ENCODE measurements around the gene EPB41L3. TPM values are rescaled to one million over a fixed set of nuclear protein-coding genes. Genes with fewer than 3 reads are reported as not detected.

EPB41L3 gene
- total RNA-seq, 1 donor from 2014 or later: 41.7 TPM

GRCh38 chr18:5434425-5434824, 109.4 kb downstream of the EPB41L3 start:
- Mint-ChIP-seq H3K27ac (no peak overlapping the region), H3K36me3 (ENCODE audit: insufficient read depth) (peaks cover 7% of the 10 kb centered on the region), H3K27me3 (no peaks in the 10 kb centered on the region), H3K4me3 (ENCODE audit: low read depth) (no peak overlapping the region), H3K4me1 (ENCODE audit: low read depth) (peaks cover 13% of the 10 kb centered on the region), H3K9me3 (ENCODE audit: low read depth) (no peaks in the 10 kb centered on the region)
- no peak for TF ChIP-seq CTCF (IDR thresholded peaks at IDR 0.05; ENCODE audit: unreplicated experiment)
- DNase-seq (ENCODE audit: low spot score, unreplicated experiment): no peak

DNA sequence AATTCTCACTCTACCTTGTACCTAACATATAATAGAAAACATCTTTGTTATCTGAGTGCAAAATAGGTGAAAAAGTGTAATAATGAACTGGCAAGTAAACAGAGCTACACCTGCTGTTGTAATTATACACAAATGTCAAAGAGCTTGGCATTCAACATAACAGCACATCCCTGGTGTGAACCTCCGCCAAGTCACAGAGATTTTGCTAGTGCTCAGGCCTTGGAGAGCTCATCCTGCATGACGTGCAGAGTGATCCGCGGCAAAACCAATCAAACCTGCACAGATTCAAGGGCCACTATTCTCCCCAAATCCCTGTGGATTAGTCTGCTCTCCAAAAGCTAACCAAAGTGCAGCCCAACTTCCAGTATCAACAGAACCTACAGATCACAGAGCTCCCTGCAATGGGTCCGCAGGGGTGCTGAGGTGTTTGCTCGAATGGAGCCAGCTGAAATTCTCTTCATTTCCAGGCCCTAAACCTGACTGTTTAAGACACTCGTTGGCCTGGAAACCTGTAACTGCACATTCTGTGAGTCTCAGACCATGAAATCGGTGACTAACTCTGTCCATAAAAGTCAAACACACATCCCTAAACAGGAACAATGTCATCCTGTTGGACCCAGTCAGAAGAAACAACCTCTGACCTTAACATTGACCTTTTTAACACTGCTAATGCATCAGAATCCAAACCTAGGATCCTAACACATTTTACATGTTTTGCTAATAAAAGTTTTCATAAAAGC, 111.8 kb downstream of the EPB41L3 start:
- H3K27me3 Mint-ChIP-seq: no peaks in the 10 kb centered on the region
- peak overlapping the region; percentile 54 for H3K27ac Mint-ChIP-seq
- peaks cover 9% of the 10 kb centered on the region for H3K4me1 Mint-ChIP-seq (ENCODE audit: low read depth)
- no peak for DNase-seq (ENCODE audit: low spot score, unreplicated experiment)
- TF ChIP-seq CTCF (IDR thresholded peaks at IDR 0.05; ENCODE audit: unreplicated experiment): no peak
- no peak overlapping the region for H3K4me3 Mint-ChIP-seq (ENCODE audit: low read depth)
- peaks cover 10% of the 10 kb centered on the region for H3K36me3 Mint-ChIP-seq (ENCODE audit: insufficient read depth)
- H3K9me3 Mint-ChIP-seq (ENCODE audit: low read depth): no peaks in the 10 kb centered on the region

GRCh38 chr18:5430131-5430530, 113.7 kb downstream of the EPB41L3 start:
- TF ChIP-seq CTCF (IDR thresholded peaks at IDR 0.05; ENCODE audit: unreplicated experiment): no peak
- H3K36me3 Mint-ChIP-seq (ENCODE audit: insufficient read depth): peaks cover 7% of the 10 kb centered on the region
- no peak overlapping the region for H3K4me3 Mint-ChIP-seq (ENCODE audit: low read depth)
- peaks cover 15% of the 10 kb centered on the region for H3K4me1 Mint-ChIP-seq (ENCODE audit: low read depth)
- H3K27me3 Mint-ChIP-seq: no peaks in the 10 kb centered on the region
- DNase-seq (ENCODE audit: low spot score, unreplicated experiment): no peak
- H3K9me3 Mint-ChIP-seq (ENCODE audit: low read depth): no peaks in the 10 kb centered on the region
- no peak overlapping the region for H3K27ac Mint-ChIP-seq

DNA sequence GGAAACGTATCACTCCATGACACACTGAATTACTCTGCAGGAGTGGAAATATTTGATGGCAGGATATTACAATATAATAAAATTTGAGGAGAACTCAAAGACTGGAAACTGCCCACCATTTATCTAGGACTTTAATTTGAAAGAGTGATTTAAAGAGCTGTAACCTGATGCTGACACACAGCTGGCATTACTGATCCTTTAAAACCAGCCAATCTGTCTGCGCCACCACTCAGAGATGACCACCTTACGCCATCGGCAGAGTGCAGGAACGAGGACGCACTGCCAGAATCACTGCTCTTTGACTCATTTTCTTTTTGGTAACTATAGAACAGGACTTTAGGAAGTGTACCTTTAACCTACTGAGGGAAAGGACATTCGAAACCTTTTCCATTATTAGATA, 114.1 kb downstream of the EPB41L3 start:
- peaks cover 15% of the 10 kb centered on the region for H3K4me1 Mint-ChIP-seq (ENCODE audit: low read depth)
- H3K9me3 Mint-ChIP-seq (ENCODE audit: low read depth): no peaks in the 10 kb centered on the region
- no peaks in the 10 kb centered on the region for H3K27me3 Mint-ChIP-seq
- no peak for DNase-seq (ENCODE audit: low spot score, unreplicated experiment)
- no peak for TF ChIP-seq CTCF (IDR thresholded peaks at IDR 0.05; ENCODE audit: unreplicated experiment)
- H3K36me3 Mint-ChIP-seq (ENCODE audit: insufficient read depth): peaks cover 7% of the 10 kb centered on the region
- no peak overlapping the region for H3K4me3 Mint-ChIP-seq (ENCODE audit: low read depth)
- no peak overlapping the region for H3K27ac Mint-ChIP-seq

DNA sequence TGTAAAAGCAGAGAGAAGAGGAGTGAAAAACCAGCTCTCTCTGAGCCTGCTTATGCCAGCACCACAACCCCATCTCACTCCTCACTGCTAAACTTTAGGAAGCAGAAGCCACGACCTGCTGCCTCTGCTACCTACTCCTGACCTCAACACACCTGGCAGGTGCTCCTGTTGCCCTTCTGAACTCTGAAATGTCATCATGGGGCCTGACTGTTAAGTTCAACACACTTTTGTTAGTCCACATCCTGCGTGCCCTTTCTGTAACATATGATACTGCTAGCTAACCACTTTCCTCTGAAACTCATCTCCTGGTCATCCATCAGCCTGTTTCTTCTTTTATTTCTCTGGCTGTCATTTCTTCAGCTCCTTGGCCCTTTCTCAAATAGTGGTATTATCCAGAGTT, 118.1 kb downstream of the EPB41L3 start:
- no peak overlapping the region for H3K27ac Mint-ChIP-seq
- peaks cover 15% of the 10 kb centered on the region for H3K4me1 Mint-ChIP-seq (ENCODE audit: low read depth)
- H3K36me3 Mint-ChIP-seq (ENCODE audit: insufficient read depth): peaks cover 3% of the 10 kb centered on the region
- H3K9me3 Mint-ChIP-seq (ENCODE audit: low read depth): no peaks in the 10 kb centered on the region
- no peak for TF ChIP-seq CTCF (IDR thresholded peaks at IDR 0.05; ENCODE audit: unreplicated experiment)
- no peak overlapping the region for H3K4me3 Mint-ChIP-seq (ENCODE audit: low read depth)
- no peak for DNase-seq (ENCODE audit: low spot score, unreplicated experiment)
- H3K27me3 Mint-ChIP-seq: no peaks in the 10 kb centered on the region
